Measurements from ENCODE around the gene LIMS2.
A peak's percentile ranks its signal among the peaks of the same experiment; 100 is the strongest.

The LIMS2 gene

DNA sequence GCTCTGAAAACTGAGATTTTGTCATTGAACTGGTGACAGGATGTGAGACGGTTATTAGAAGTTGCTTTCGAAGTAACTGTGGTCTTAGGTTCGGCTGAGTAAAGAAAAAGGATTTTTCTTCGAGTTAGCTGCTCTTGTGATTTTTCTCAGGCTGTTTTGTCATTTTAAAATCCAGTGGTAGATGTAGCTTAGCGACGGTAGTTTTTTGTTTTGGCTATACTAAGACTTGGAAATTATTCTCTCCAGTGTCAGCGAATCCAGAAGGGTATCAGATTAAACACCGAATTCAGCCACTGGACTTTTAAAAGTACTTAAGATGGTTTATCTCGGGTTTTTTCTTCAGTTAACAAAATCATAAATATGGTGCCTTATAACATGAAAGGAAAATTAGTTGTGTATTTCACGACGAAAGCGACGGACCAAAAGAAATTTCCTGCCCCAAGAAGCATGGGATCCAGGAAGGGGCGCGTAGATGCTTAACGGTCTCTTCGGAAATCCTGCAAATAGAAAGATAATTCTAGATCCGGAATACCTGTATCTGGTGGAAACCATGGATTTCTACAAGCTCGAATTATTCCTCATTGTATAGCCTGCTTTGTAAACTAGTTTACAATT lies 27.2 kb upstream of the LIMS2 start:
- Histone ChIP-seq H3K4me3 (ENCODE audit: low read length in 2 of 2) (peak overlapping the region; percentile 64 to 92), H3K9me3 (replicated peaks in 1 of 2; ENCODE audit: control insufficient read depth in 2 of 2, insufficient read depth in 1 of 2, low read depth in 1 of 2, low read length in 2 of 2) (peaks cover 0 to 14% of the 10 kb centered on the region in 2 donors), H2AFZ (ENCODE audit: low read length) (peak overlapping the region; percentile 89), H2BK12ac (ENCODE audit: low read length) (no peak overlapping the region), H3K9ac (ENCODE audit: low read depth, low read length, poor library complexity) (peak overlapping the region; percentile 96), H3K4me1 (ENCODE audit: control insufficient read depth in 2 of 2, insufficient read depth in 1 of 2, low read depth in 1 of 2, low read length in 2 of 2) (peaks cover 8 to 12% of the 10 kb centered on the region in 2 donors), H3K4me2 (ENCODE audit: insufficient read depth, low read length, poor library complexity, severe bottlenecking) (peak overlapping the region; percentile 94), H3K79me1 (ENCODE audit: low read depth, low read length) (peaks cover 3% of the 10 kb centered on the region), H2AK5ac (ENCODE audit: low read depth, low read length) (peak overlapping the region; percentile 73), H3K27ac (replicated peaks; ENCODE audit: low read length) (no peak overlapping the region), H2BK5ac (ENCODE audit: low read length) (no peak overlapping the region), H3K36me3 (replicated peaks in 1 of 2; ENCODE audit: control insufficient read depth in 2 of 2, insufficient read depth in 2 of 2, low read length in 2 of 2) (peaks cover 10 to 54% of the 10 kb centered on the region in 2 donors), H3K4ac (ENCODE audit: low read length) (no peak overlapping the region), H3K23ac (ENCODE audit: low read depth, low read length, poor library complexity) (peak overlapping the region; percentile 98), H2BK120ac (ENCODE audit: low read depth, low read length) (no peak overlapping the region), H4K91ac (ENCODE audit: low read depth, low read length, poor library complexity) (no peak overlapping the region), H3K18ac (ENCODE audit: low read length) (no peak overlapping the region), H4K8ac (ENCODE audit: low read depth, low read length) (no peak overlapping the region), H3K27me3 (ENCODE audit: control insufficient read depth in 3 of 3, insufficient read depth in 3 of 3, low read depth in 1 of 3, low read length in 3 of 3) (no peaks in the 10 kb centered on the region), H3K14ac (ENCODE audit: low read length) (no peak overlapping the region), H2BK15ac (ENCODE audit: low read length) (no peak overlapping the region)
- no peak for DNase-seq (ENCODE audit: low spot score)
- no CpG with 5 or more reads among the region's 19 CpGs for WGBS, 2 donors (ENCODE audit: extremely low coverage in 2 of 2, insufficient read length in 2 of 2, insufficient replicate concordance in 1 of 2)

DNA sequence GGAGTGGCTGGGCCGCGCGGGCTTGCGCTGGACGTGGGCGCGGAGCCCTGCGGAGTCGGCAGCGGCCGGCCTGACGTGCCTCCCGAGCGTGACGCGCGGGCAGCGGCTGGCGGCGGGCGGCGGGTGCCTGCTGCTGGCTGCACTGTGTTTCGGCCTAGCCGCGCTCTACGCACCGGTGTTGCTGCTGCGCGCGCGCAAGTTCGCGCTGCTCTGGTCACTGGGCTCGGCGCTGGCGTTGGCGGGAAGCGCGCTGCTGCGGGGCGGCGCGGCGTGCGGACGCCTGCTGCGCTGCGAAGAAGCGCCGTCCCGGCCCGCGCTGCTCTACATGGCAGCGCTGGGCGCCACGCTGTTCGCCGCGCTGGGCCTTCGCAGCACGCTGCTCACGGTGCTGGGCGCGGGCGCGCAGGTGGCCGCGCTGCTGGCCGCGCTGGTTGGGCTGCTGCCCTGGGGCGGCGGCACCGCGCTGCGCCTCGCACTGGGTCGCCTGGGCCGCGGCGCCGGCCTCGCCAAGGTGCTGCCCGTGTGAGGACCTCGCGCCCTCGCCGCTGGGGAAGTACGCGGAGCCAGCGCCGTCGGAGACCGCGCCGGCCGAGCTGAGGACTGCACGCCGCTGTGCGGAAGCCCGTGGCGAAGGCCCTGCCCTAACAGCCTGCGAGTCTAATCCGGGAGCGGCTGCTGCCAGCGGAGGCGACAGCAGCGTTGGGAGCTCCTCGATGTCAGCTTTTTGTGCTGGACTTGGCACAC lies 26.5 kb upstream of the LIMS2 start:
- peak overlapping the region; percentile 73 for H2AK5ac ChIP-seq (ENCODE audit: low read depth, low read length)
- H2AFZ ChIP-seq (ENCODE audit: low read length) = peak overlapping the region; percentile 89
- peak overlapping the region; percentile 72 for H2BK5ac ChIP-seq (ENCODE audit: low read length)
- peaks cover 0 to 14% of the 10 kb centered on the region in 2 donors for H3K9me3 ChIP-seq (replicated peaks in 1 of 2; ENCODE audit: control insufficient read depth in 2 of 2, insufficient read depth in 1 of 2, low read depth in 1 of 2, low read length in 2 of 2)
- WGBS, 2 donors (ENCODE audit: extremely low coverage in 2 of 2, insufficient read length in 2 of 2, insufficient replicate concordance in 1 of 2) = no CpG with 5 or more reads among the region's 108 CpGs
- peak overlapping the region; percentile 98 for H3K23ac ChIP-seq (ENCODE audit: low read depth, low read length, poor library complexity)
- no peaks in the 10 kb centered on the region for H3K27me3 ChIP-seq (ENCODE audit: control insufficient read depth in 3 of 3, insufficient read depth in 3 of 3, low read depth in 1 of 3, low read length in 3 of 3)
- peaks cover 7 to 47% of the 10 kb centered on the region in 2 donors for H3K36me3 ChIP-seq (replicated peaks in 1 of 2; ENCODE audit: control insufficient read depth in 2 of 2, insufficient read depth in 2 of 2, low read length in 2 of 2)
- H3K14ac ChIP-seq (ENCODE audit: low read length) = peak overlapping the region; percentile 91
- H4K8ac ChIP-seq (ENCODE audit: low read depth, low read length) = no peak overlapping the region
- peak overlapping the region; percentile 62 for H2BK15ac ChIP-seq (ENCODE audit: low read length)
- H3K18ac ChIP-seq (ENCODE audit: low read length) = peak overlapping the region; percentile 97
- H3K4ac ChIP-seq (ENCODE audit: low read length) = no peak overlapping the region
- peak overlapping the region; percentile 93 for H4K91ac ChIP-seq (ENCODE audit: low read depth, low read length, poor library complexity)
- H3K27ac ChIP-seq (replicated peaks; ENCODE audit: low read length) = peak overlapping the region; percentile 76
- peaks cover 8 to 12% of the 10 kb centered on the region in 2 donors for H3K4me1 ChIP-seq (ENCODE audit: control insufficient read depth in 2 of 2, insufficient read depth in 1 of 2, low read depth in 1 of 2, low read length in 2 of 2)
- H2BK120ac ChIP-seq (ENCODE audit: low read depth, low read length) = peak overlapping the region; percentile 35
- peak overlapping the region; percentile 96 for H3K9ac ChIP-seq (ENCODE audit: low read depth, low read length, poor library complexity)
- peak overlapping the region; percentile 64 to 92 for H3K4me3 ChIP-seq (ENCODE audit: low read length in 2 of 2)
- peak overlapping the region; percentile 94 for H3K4me2 ChIP-seq (ENCODE audit: insufficient read depth, low read length, poor library complexity, severe bottlenecking)
- H3K79me1 ChIP-seq (ENCODE audit: low read depth, low read length) = peaks cover 3% of the 10 kb centered on the region
- no peak overlapping the region for H2BK12ac ChIP-seq (ENCODE audit: low read length)
- DNase-seq (ENCODE audit: low spot score) = peak; percentile 56

DNA sequence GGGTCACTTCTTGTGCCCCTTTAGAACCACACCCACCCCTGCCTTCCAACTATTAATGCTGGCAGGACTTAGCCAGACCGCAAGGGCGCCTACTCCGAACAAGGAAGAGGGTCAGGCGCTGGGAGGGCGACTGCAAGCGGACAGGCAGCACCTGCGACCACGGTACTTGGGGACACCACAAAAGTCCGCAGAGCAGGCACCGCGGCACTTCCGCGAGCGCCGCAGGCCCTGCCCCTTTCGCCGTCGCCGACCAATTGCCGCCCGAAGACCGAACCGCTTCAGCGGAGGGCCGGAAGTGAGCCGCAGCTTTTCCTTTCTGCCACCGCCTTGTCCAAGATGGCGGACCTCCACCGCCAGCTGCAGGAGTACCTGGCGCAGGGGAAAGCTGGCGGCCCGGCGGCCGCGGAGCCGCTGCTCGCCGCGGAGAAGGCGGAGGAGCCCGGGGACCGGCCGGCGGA lies 25.9 kb upstream of the LIMS2 start, which contains the start of gene SFT2D3:
Gene SFT2D3, plus strand, starts transcription at position 305 of the 458 bp plus-strand sequence. Its CDS starts 32 bp downstream, at position 337.
- Histone ChIP-seq H3K18ac (ENCODE audit: low read length) (peak within 1 kb of the TSS; percentile 97), H3K14ac (ENCODE audit: low read length) (peak within 1 kb of the TSS; percentile 91), H4K91ac (ENCODE audit: low read depth, low read length, poor library complexity) (peak within 1 kb of the TSS; percentile 93), H3K9ac (ENCODE audit: low read depth, low read length, poor library complexity) (peak within 1 kb of the TSS; percentile 96), H3K4me2 (ENCODE audit: insufficient read depth, low read length, poor library complexity, severe bottlenecking) (peak within 1 kb of the TSS; percentile 94), H2BK120ac (ENCODE audit: low read depth, low read length) (peak within 1 kb of the TSS; percentile 35), H3K4ac (ENCODE audit: low read length) (no peak within 1 kb of the TSS), H2BK15ac (ENCODE audit: low read length) (peak within 1 kb of the TSS; percentile 62), H3K4me1 (ENCODE audit: control insufficient read depth in 2 of 2, insufficient read depth in 1 of 2, low read depth in 1 of 2, low read length in 2 of 2) (peaks cover 9 to 12% of the 10 kb centered on the region in 2 donors), H2AFZ (ENCODE audit: low read length) (peak within 1 kb of the TSS; percentile 89), H3K27me3 (ENCODE audit: control insufficient read depth in 3 of 3, insufficient read depth in 3 of 3, low read depth in 1 of 3, low read length in 3 of 3) (no peaks in the 10 kb centered on the region), H3K9me3 (replicated peaks in 1 of 2; ENCODE audit: control insufficient read depth in 2 of 2, insufficient read depth in 1 of 2, low read depth in 1 of 2, low read length in 2 of 2) (peaks cover 0 to 14% of the 10 kb centered on the region in 2 donors), H4K8ac (ENCODE audit: low read depth, low read length) (no peak within 1 kb of the TSS), H3K36me3 (replicated peaks in 1 of 2; ENCODE audit: control insufficient read depth in 2 of 2, insufficient read depth in 2 of 2, low read length in 2 of 2) (peaks cover 4 to 41% of the 10 kb centered on the region in 2 donors), H2AK5ac (ENCODE audit: low read depth, low read length) (peak within 1 kb of the TSS; percentile 73), H3K4me3 (ENCODE audit: low read length in 2 of 2) (peak within 1 kb of the TSS; percentile 64 to 92), H2BK5ac (ENCODE audit: low read length) (peak within 1 kb of the TSS; percentile 72), H2BK12ac (ENCODE audit: low read length) (peak within 1 kb of the TSS; percentile 36), H3K79me1 (ENCODE audit: low read depth, low read length) (peaks cover 3% of the 10 kb centered on the region), H3K23ac (ENCODE audit: low read depth, low read length, poor library complexity) (peak within 1 kb of the TSS; percentile 98), H3K27ac (replicated peaks; ENCODE audit: low read length) (peak within 1 kb of the TSS; percentile 90)
- DNase-seq (ENCODE audit: low spot score) = peak; percentile 82
- no CpG with 5 or more reads among the region's 44 CpGs for WGBS, 2 donors (ENCODE audit: extremely low coverage in 2 of 2, insufficient read length in 2 of 2, insufficient replicate concordance in 1 of 2)

Data from neuronal stem cell (in vitro differentiated cells).